Measurements from ENCODE around the gene IL12B.

Gene IL12B

DNA sequence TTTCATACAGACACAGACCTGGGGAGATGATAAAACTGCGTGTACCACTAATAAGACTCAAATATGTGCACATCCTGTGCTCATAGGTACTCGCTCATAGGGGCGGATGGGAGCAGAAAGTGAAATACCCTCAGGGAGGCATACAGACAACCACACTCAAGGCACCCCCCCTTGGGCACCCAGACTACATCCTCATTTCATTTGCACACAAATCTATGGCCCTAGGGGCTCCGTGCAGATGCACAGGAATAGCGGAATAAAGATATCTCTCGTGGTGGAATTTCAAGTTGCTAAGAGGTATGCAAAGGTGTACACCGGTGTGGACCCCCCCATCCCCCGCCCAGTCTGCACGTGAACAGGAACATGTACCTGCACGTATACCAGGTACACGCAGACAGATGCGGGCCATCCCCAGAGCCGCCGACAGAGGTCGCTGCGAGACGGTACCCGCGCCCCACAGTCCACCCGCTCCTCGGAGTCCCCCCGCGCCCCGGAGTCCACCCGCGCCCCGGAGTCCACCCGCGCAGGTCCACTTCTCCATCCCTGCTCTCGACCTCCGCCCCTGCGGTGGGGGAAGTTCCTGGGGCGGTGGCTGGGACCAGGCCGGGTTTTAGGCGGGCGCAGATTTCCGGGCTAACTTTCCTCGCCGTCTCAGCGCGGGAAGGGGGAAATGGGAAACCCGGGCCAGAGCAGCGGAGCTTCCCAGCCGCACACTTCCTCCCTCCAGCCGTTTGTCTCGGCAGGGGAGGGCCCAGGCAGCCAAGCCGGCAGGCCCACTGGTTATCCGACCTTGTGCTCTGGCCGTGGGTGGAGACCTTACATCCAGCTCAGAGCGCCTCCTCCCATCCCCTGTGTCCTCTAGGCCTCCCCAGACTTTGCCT, 1.0 kb upstream of the IL12B start:
- TF ChIP-seq, protein P1, sequence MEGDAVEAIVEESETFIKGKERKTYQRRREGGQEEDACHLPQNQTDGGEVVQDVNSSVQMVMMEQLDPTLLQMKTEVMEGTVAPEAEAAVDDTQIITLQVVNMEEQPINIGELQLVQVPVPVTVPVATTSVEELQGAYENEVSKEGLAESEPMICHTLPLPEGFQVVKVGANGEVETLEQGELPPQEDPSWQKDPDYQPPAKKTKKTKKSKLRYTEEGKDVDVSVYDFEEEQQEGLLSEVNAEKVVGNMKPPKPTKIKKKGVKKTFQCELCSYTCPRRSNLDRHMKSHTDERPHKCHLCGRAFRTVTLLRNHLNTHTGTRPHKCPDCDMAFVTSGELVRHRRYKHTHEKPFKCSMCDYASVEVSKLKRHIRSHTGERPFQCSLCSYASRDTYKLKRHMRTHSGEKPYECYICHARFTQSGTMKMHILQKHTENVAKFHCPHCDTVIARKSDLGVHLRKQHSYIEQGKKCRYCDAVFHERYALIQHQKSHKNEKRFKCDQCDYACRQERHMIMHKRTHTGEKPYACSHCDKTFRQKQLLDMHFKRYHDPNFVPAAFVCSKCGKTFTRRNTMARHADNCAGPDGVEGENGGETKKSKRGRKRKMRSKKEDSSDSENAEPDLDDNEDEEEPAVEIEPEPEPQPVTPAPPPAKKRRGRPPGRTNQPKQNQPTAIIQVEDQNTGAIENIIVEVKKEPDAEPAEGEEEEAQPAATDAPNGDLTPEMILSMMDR (IDR thresholded peaks at IDR 0.05; ENCODE audit: low read depth, low read length, missing control alignments), result peak; percentile 74
- peak overlapping the region; percentile 39 for H3K4me3 ChIP-seq (replicated peaks; ENCODE audit: low read depth, low read length)
- DNase-seq (ENCODE audit: extremely low read depth, low read depth), result no peak

- TF ChIP-seq, protein P1 (IDR thresholded peaks at IDR 0.05; ENCODE audit: low read depth, low read length, missing control alignments), result no peak
- H3K4me3 ChIP-seq (replicated peaks; ENCODE audit: low read depth, low read length), result no peak overlapping the region
- DNase-seq (ENCODE audit: extremely low read depth, low read depth), result no peak
Observed at GRCh38 chr5:159324986-159325385, 5.3 kb downstream of the IL12B start.

GRCh38 chr5:159324102-159324755, 6.1 kb downstream of the IL12B start:
- DNase-seq (ENCODE audit: extremely low read depth, low read depth), result peak; percentile 71
- no peak overlapping the region for H3K4me3 ChIP-seq (replicated peaks; ENCODE audit: low read depth, low read length)
- TF ChIP-seq, protein P1 (IDR thresholded peaks at IDR 0.05; ENCODE audit: low read depth, low read length, missing control alignments), result no peak

GRCh38 chr5:159322180-159322579, 8.1 kb downstream of the IL12B start:
- TF ChIP-seq, protein P1 (IDR thresholded peaks at IDR 0.05; ENCODE audit: low read depth, low read length, missing control alignments), result no peak
- DNase-seq (ENCODE audit: extremely low read depth, low read depth), result no peak
- no peak overlapping the region for H3K4me3 ChIP-seq (replicated peaks; ENCODE audit: low read depth, low read length)

GRCh38 chr5:159319832-159320231, 10.5 kb downstream of the IL12B start:
- DNase-seq (ENCODE audit: extremely low read depth, low read depth), result no peak
- TF ChIP-seq, protein P1 (IDR thresholded peaks at IDR 0.05; ENCODE audit: low read depth, low read length, missing control alignments), result no peak
- no peak overlapping the region for H3K4me3 ChIP-seq (replicated peaks; ENCODE audit: low read depth, low read length)

DNA sequence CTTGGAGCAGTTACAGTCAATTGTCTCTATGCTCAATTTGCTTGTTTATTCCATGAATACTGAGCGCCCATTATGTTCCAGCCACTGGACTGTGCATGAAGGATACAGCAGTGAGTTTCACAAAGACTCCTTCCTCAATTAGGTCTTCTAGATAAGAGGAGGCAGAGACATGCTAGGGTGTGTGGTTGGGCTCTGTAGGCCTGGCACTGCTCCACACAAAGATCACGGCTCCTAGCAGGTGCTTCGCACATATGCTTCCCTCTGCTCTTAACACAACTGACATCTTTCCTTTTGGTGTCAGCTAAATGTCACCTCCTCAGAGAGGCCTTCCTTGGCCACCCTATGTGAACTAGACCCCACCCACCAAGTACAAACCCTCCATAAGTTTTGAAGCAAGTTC, 10.9 kb downstream of the IL12B start:
- TF ChIP-seq, protein P1 (IDR thresholded peaks at IDR 0.05; ENCODE audit: low read depth, low read length, missing control alignments), result no peak

More for the DNA sequence above, 10.9 kb downstream of the IL12B start:
- no peak overlapping the region for H3K4me3 ChIP-seq (replicated peaks; ENCODE audit: low read depth, low read length)
- no peak for DNase-seq (ENCODE audit: extremely low read depth, low read depth)
